ENCODE measurements around the gene CCDC24. TPM values are rescaled to one million over a fixed set of nuclear protein-coding genes. Genes with fewer than 3 reads are reported as not detected.

CCDC24 gene
- total RNA-seq, 4 donors from 2014 or later = 5.0 to 6.2 (median 5.5) TPM

DNA sequence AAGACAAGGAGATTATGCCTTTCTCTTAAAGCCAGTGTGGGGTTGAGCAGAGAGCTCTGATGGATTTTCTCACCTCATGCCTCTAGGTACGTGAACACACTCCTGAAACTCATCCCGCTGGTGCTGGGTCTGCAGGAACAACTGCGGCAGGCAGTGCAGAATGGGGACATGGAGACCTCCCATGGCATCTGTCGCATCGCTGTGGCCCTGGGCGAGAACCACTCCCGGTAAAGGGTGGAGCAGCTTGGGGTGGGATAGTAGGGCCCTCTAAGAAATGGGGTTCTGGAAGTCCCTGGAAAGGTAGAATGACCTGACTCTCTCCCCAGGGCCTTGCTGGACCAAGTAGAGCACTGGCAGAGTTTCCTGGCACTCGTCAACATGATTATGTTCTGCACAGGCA lies 35.2 kb upstream of the CCDC24 start:
- H3K27me3 ChIP-seq = no peaks in the 10 kb centered on the region
- H3K27ac ChIP-seq = no peak overlapping the region
- ATAC-seq = no peak
- H3K9me3 ChIP-seq = no peaks in the 10 kb centered on the region
- WGBS, 2 donors (ENCODE audit: low coverage in 1 of 2) = 95 to 97% methylated on average over 4 to 6 of the region's 8 CpGs
- peaks cover 0 to 55% of the 10 kb centered on the region in 2 donors for H3K36me3 ChIP-seq
- TF ChIP-seq EP300 (IDR thresholded peaks at IDR 0.05) (no peak), POLR2AphosphoS5 (IDR thresholded peaks at IDR 0.05) (no peak)
- TF ChIP-seq, protein P1, sequence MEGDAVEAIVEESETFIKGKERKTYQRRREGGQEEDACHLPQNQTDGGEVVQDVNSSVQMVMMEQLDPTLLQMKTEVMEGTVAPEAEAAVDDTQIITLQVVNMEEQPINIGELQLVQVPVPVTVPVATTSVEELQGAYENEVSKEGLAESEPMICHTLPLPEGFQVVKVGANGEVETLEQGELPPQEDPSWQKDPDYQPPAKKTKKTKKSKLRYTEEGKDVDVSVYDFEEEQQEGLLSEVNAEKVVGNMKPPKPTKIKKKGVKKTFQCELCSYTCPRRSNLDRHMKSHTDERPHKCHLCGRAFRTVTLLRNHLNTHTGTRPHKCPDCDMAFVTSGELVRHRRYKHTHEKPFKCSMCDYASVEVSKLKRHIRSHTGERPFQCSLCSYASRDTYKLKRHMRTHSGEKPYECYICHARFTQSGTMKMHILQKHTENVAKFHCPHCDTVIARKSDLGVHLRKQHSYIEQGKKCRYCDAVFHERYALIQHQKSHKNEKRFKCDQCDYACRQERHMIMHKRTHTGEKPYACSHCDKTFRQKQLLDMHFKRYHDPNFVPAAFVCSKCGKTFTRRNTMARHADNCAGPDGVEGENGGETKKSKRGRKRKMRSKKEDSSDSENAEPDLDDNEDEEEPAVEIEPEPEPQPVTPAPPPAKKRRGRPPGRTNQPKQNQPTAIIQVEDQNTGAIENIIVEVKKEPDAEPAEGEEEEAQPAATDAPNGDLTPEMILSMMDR (IDR thresholded peaks at IDR 0.05) = no peak
- no peak overlapping the region for H3K4me3 ChIP-seq
- peaks cover 0 to 3% (median 0%) of the 10 kb centered on the region in 3 donors for H3K4me1 ChIP-seq

DNA sequence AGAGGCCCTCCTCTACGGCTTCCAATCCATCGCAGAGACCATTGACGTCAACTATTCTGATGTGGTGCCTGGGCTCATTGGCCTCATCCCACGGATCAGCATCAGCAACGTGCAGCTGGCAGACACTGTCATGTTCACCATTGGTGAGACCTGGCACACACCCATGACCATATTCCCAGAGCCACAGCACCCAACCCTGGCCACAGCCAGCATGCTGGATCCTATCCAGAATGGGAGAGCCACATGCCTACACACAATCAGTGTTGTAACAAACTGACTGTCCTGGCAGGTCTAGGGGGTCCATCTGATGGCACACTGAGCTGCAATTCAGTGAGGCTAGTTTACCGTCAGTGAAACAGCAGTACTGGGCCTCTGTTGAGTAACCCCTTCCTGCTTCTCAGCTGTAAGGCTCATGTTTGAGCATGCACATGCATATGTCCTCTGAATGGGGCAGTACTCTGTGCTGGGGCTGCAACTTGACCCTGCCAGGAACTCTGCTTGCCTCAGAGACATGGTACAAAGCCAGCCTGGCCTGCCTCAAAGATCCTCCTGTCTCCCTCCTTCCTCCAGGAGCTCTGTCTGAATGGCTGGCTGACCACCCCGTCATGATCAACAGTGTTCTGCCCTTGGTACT lies 33.9 kb upstream of the CCDC24 start:
- TF ChIP-seq POLR2AphosphoS5 (IDR thresholded peaks at IDR 0.05) (no peak), EP300 (IDR thresholded peaks at IDR 0.05) (no peak), POLR2A (IDR thresholded peaks at IDR 0.05) (no peak)
- TF ChIP-seq, protein P1 (IDR thresholded peaks at IDR 0.05) = no peak
- WGBS, 2 donors (ENCODE audit: low coverage in 1 of 2) = 85 to 89% methylated on average over 3 to 5 of the region's 7 CpGs
- no peak overlapping the region for H3K27ac ChIP-seq
- no peak for ATAC-seq
- no peaks in the 10 kb centered on the region for H3K4me1 ChIP-seq
- no peak overlapping the region for H3K4me3 ChIP-seq
- H3K9me3 ChIP-seq = no peaks in the 10 kb centered on the region
- no peaks in the 10 kb centered on the region for H3K27me3 ChIP-seq
- H3K36me3 ChIP-seq = peaks cover 0 to 66% of the 10 kb centered on the region in 2 donors

DNA sequence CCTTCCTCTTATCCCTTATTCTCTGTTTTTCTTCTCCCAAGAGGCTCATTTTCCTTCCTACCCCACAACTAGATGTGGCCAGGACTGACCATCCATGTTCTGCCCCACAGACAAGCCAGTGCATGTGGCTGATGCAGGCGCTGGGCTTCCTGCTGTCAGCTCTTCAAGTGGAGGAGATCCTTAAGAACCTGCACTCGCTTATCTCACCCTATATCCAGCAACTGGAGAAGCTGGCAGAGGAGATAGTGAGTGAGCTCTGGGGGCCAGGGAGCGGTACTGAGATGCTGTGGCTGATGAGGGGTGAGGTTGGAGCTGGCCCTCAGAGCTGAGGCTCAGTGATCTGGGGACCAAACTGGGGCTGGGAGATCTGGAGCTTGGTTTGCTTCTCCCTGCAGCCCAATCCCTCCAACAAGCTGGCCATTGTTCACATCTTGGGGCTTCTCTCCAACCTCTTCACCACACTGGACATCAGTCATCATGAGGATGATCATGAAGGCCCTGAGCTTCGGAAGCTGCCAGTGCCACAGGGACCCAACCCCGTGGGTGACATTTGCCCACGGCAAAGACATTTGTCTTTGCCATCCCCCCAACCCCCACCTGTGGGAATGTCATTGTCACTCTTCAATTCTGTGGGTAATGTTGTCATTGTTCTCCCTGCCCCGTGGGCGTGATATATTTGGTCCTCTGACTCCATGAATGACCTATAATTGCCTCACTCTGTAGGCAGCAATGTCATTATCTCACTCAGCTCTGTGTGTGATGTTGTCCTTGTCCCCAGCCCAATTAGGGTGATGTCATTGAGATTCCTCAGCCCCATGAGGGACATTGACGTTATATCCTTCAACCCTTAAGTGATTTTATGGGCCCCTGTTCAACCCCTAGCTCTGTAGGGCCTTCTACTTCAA lies 32.8 kb upstream of the CCDC24 start:
- no peak for ATAC-seq
- Histone ChIP-seq H3K9me3 (no peaks in the 10 kb centered on the region), H3K4me3 (no peak overlapping the region), H3K4me1 (no peaks in the 10 kb centered on the region), H3K27me3 (no peaks in the 10 kb centered on the region), H3K27ac (no peak overlapping the region), H3K36me3 (peaks cover 0 to 77% of the 10 kb centered on the region in 2 donors)
- TF ChIP-seq, protein P1 (IDR thresholded peaks at IDR 0.05) = no peak
- TF ChIP-seq POLR2A (IDR thresholded peaks at IDR 0.05) (no peak), EP300 (IDR thresholded peaks at IDR 0.05) (no peak), POLR2AphosphoS5 (IDR thresholded peaks at IDR 0.05) (no peak)
- 63 to 87% methylated on average over 6 to 7 of the region's 9 CpGs for WGBS, 2 donors (ENCODE audit: low coverage in 1 of 2)

DNA sequence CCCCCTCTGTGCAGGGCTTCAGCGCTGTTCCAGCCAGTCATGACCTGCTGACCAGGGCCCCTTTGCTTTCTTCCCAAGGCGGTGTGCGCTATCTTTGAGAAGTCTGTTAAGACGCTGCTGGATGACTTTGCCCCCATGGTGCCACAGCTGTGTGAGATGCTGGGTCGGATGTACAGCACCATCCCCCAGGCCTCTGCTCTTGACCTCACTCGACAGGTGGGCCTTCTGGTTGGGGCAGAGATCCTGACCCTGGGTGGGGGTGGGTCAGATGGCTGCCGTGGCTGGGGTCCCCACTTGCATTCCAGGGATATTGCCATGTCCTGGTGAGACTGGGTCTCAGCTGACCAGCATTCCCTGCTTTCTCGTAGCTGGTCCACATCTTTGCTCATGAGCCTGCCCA lies 30.6 kb upstream of the CCDC24 start:
- no peak for ATAC-seq
- H3K27me3 ChIP-seq = no peaks in the 10 kb centered on the region
- no peak overlapping the region for H3K27ac ChIP-seq
- 86% methylated on average over 8 of the region's 8 CpGs; no CpG with 5 or more reads in 1 of the 2 donors for WGBS, 2 donors (ENCODE audit: low coverage in 1 of 2)
- no peaks in the 10 kb centered on the region for H3K4me1 ChIP-seq
- no peaks in the 10 kb centered on the region for H3K9me3 ChIP-seq
- H3K36me3 ChIP-seq = peaks cover 0 to 99% of the 10 kb centered on the region in 2 donors
- TF ChIP-seq EP300 (IDR thresholded peaks at IDR 0.05) = no peak
- TF ChIP-seq, protein P1 (IDR thresholded peaks at IDR 0.05) = no peak
- TF ChIP-seq POLR2AphosphoS5 (IDR thresholded peaks at IDR 0.05) = no peak
- TF ChIP-seq POLR2A (IDR thresholded peaks at IDR 0.05) = no peak
- H3K4me3 ChIP-seq = no peak overlapping the region
